HepG2 (cell line): ENCODE data around the gene TSEN54. TPM values are rescaled to one million over a fixed set of nuclear protein-coding genes. Genes with fewer than 3 reads are reported as not detected.

ENCODE experiments used
- ERF ChIP-seq: IDR thresholded peaks from 2 replicates; pipeline ENCODE4 v1.6.1; 2018; ENCODE audit warnings: missing biosample characterization, missing genetic modification reagents
- FOXK1 ChIP-seq: sonication (generic); formaldehyde crosslinking; IDR thresholded peaks from 2 replicates; pipeline ENCODE4 v1.4.0; 2020; ENCODE audit warnings: low read depth, missing genetic modification reagents, borderline replicate concordance
- HNF4G ChIP-seq, 2 experiments: sonication (generic) in 1 of 2; formaldehyde crosslinking in 1 of 2; IDR thresholded peaks; 2 replicates each; pipeline versions ENCODE4 v1.4.0 to v1.6.1; 2011 to 2020; ENCODE audit warnings: borderline replicate concordance in 2 of 2, low read depth in 2 of 2, mild to moderate bottlenecking in 2 of 2, low read length in 1 of 2, missing genetic modification reagents in 1 of 2, moderate library complexity in 1 of 2
- ISL2 ChIP-seq: sonication (generic); formaldehyde crosslinking; IDR thresholded peaks from 2 replicates; pipeline ENCODE4 v1.5.0; 2020; ENCODE audit warnings: missing genetic modification reagents
- PAWR ChIP-seq: sonication (generic); formaldehyde crosslinking; IDR thresholded peaks from 2 replicates; pipeline ENCODE4 v1.4.0; 2020; ENCODE audit warnings: missing genetic modification reagents, mild to moderate bottlenecking, borderline replicate concordance
- REPIN1 ChIP-seq: sonication (generic); formaldehyde crosslinking; IDR thresholded peaks from 2 replicates; pipeline ENCODE4 v1.8.0; 2022; ENCODE audit warnings: missing genetic modification reagents, low read depth, mild to moderate bottlenecking, borderline replicate concordance
- RXRA ChIP-seq: sonication (generic); formaldehyde crosslinking; IDR thresholded peaks from 2 replicates; pipeline ENCODE4 v1.5.1; 2020; ENCODE audit warnings: missing genetic modification reagents
- SALL2 ChIP-seq: sonication (generic); formaldehyde crosslinking; IDR thresholded peaks from 2 replicates; pipeline ENCODE4 v1.8.1; 2023; ENCODE audit warnings: mild to moderate bottlenecking, missing genetic modification reagents, inconsistent platforms
- SNAPC4 ChIP-seq: sonication (generic); formaldehyde crosslinking; IDR thresholded peaks from 2 replicates; pipeline ENCODE4 v1.4.0; 2020; ENCODE audit warnings: mild to moderate bottlenecking, missing genetic modification reagents
- TCF12 ChIP-seq, 2 experiments: fragments of 450-650 bp in 1 of 2; sonication (generic) in 1 of 2; formaldehyde crosslinking in 1 of 2; IDR thresholded peaks; 2 replicates each; pipeline versions ENCODE4 v1.6.1 to v1.8.0; 2017 to 2022; ENCODE audit warnings: antibody characterized with exemption in 1 of 2, mild to moderate bottlenecking in 1 of 2, missing genetic modification reagents in 1 of 2, moderate library complexity in 1 of 2
- ZBTB7B ChIP-seq: sonication (generic); formaldehyde crosslinking; IDR thresholded peaks from 2 replicates; pipeline ENCODE4 v1.4.0; 2020; ENCODE audit warnings: missing genetic modification reagents
- ZFP41 ChIP-seq: sonication (generic); formaldehyde crosslinking; IDR thresholded peaks from 2 replicates; pipeline ENCODE4 v1.4.0; 2020; ENCODE audit warnings: mild to moderate bottlenecking, missing genetic modification reagents, borderline replicate concordance
- ZNF264 ChIP-seq: sonication (generic); formaldehyde crosslinking; IDR thresholded peaks from 2 replicates; pipeline ENCODE4 v1.4.0; 2020; ENCODE audit warnings: missing genetic modification reagents
- ZNF546 ChIP-seq: sonication (generic); formaldehyde crosslinking; conservative IDR thresholded peaks from 2 replicates; pipeline ENCODE4 v1.8.1; 2023; ENCODE audit warnings: mild to moderate bottlenecking, missing genetic modification reagents
- ZNF552 ChIP-seq: sonication (generic); formaldehyde crosslinking; IDR thresholded peaks from 2 replicates; pipeline ENCODE4 v1.9.0; 2022; ENCODE audit warnings: missing genetic modification reagents, mild to moderate bottlenecking, borderline replicate concordance
- ZNF704 ChIP-seq: sonication (generic); formaldehyde crosslinking; IDR thresholded peaks from 2 replicates; pipeline ENCODE4 v1.8.1; 2023; ENCODE audit warnings: mild to moderate bottlenecking, inconsistent platforms, moderate library complexity, missing genetic modification reagents, borderline replicate concordance
- ZNF713 ChIP-seq: sonication (generic); formaldehyde crosslinking; IDR thresholded peaks from 2 replicates; pipeline ENCODE4 v1.4.0; 2020; ENCODE audit warnings: mild to moderate bottlenecking, missing genetic modification reagents
- ZUFSP ChIP-seq: sonication (generic); formaldehyde crosslinking; IDR thresholded peaks from 2 replicates; pipeline ENCODE4 v1.9.0; 2021; ENCODE audit warnings: missing genetic modification reagents, mild to moderate bottlenecking, borderline replicate concordance
- polyA plus RNA-seq, 8 experiments: library from polyadenylated mRNA; depleted of rRNA in 3 of 8; stranded (reverse) in 7 of 8; unstranded in 1 of 8; fragments of >200 nt; fragmentation: Illumina TruSeq in 4 of 8; extraction: Trizol in 4 of 8; gene quantifications; 2 replicates each; pipeline versions ENCODE4 v1.2.1 to v1.2.3, GENCODE V29; 2011 to 2016; ENCODE audit warnings: low read depth in 4 of 8, missing spikeins in 1 of 8, mixed read lengths in 1 of 8; ENCODE audit not compliant: insufficient read depth in 1 of 8
- total RNA-seq, 5 experiments: library from RNA; depleted of rRNA; stranded (reverse); fragments of >200 nt; fragmentation: Illumina TruSeq; extraction: Trizol; gene quantifications; 2 replicates each; pipeline ENCODE4 v1.2.3, GENCODE V29; 2016; ENCODE audit warnings: low read depth in 1 of 5

TSEN54 gene
- total and polyA plus RNA-seq, 2 of the 13 experiments (the other 11 are each of a cell fraction or from before 2014, with no cell fraction given) = 62.9 to 63.3 TPM

GRCh38 chr17:75511610-75512575 is 4.4 kb upstream of the TSEN54 start (continued):
- TF ChIP-seq ZUFSP (CRISPR knock-in tag) (no peak), ZNF713 (CRISPR knock-in tag) (0 out of 2 replicates have a peak, but pooled peaks have one; percentile 36), ZNF264 (CRISPR knock-in tag) (peak; percentile 80; the same call in 1 of the 2 replicates), ZBTB7B (peak; percentile 99), SNAPC4 (no peak), TCF12 (IDR thresholded peaks at IDR 0.05) (no peak), TCF12 (CRISPR knock-in tag; IDR thresholded peaks at IDR 0.05) (peak; percentile 83; the same call in 1 of the 2 replicates), REPIN1 (peak; percentile 95; the same call in 1 of the 2 replicates), ZNF552 (CRISPR knock-in tag) (peak; percentile 65), ISL2 (CRISPR knock-in tag) (peak; percentile 79), ZFP41 (CRISPR knock-in tag) (0 out of 2 replicates have a peak, but pooled peaks have one; percentile 37), SALL2 (CRISPR knock-in tag) (peak; percentile 94), PAWR (CRISPR knock-in tag) (no peak), RXRA (CRISPR knock-in tag) (peak; percentile 100), FOXK1 (CRISPR knock-in tag) (peak; percentile 78; the same call in 1 of the 2 replicates), HNF4G (IDR thresholded peaks at IDR 0.05; ENCODE audit: borderline replicate concordance, low read depth, low read length) (peak; percentile 84), HNF4G (CRISPR knock-in tag; IDR thresholded peaks at IDR 0.05; ENCODE audit: borderline replicate concordance, low read depth) (no peak; the same call in 1 of the 2 replicates), ERF (CRISPR knock-in tag) (peak; percentile 94), ZNF704 (CRISPR knock-in tag) (0 out of 2 replicates have a peak, but pooled peaks have one; percentile 57), ZNF546 (CRISPR knock-in tag) (0 out of 2 replicates have a peak, but pooled peaks have one; percentile 50)
